RPMI8226 (cell line): ENCODE measurements around the gene AXIN1.
"Not testable (repeated sequence)": the region's sequence is repeated elsewhere in the genome, so short reads cannot be mapped to it uniquely, and the experiment has no call there.

Experiments
- DNase-seq: peaks from one replicate; pipeline ENCODE4 v3.0.0-alpha.2; 2015

AXIN1 gene

GRCh38 chr16:381012-381788, 28.7 kb upstream of the AXIN1 start:
- DNase-seq = peak; percentile 52

- DNase-seq = no peak
Observed at GRCh38 chr16:380762-381011, 28.2 kb upstream of the AXIN1 start.

- no peak for DNase-seq
Observed at GRCh38 chr16:379961-380761, 27.6 kb upstream of the AXIN1 start.

GRCh38 chr16:379183-379960, 26.8 kb upstream of the AXIN1 start:
- DNase-seq = no peak

- no peak for DNase-seq
Observed at GRCh38 chr16:378821-379182, 26.3 kb upstream of the AXIN1 start.

- not testable (repeated sequence) for DNase-seq
Observed at GRCh38 chr16:378113-378820, 25.7 kb upstream of the AXIN1 start.

- no peak for DNase-seq
Observed at GRCh38 chr16:377419-377951, 25.0 kb upstream of the AXIN1 start.

GRCh38 chr16:376817-377418, 24.4 kb upstream of the AXIN1 start:
- DNase-seq = no peak

- no peak for DNase-seq
Observed at GRCh38 chr16:375927-376816, 23.6 kb upstream of the AXIN1 start.

- no peak for DNase-seq
Observed at GRCh38 chr16:375212-375611, 22.7 kb upstream of the AXIN1 start.

- DNase-seq = no peak
Observed at GRCh38 chr16:374616-374926, 22.0 kb upstream of the AXIN1 start.

- DNase-seq = no peak
Observed at GRCh38 chr16:373848-374615, 21.5 kb upstream of the AXIN1 start.

GRCh38 chr16:373020-373598, 20.6 kb upstream of the AXIN1 start:
- DNase-seq = no peak

- no peak for DNase-seq
Observed at GRCh38 chr16:372302-372983, 19.9 kb upstream of the AXIN1 start.

GRCh38 chr16:371515-372301, 19.2 kb upstream of the AXIN1 start:
- no peak for DNase-seq

- no peak for DNase-seq
Observed at GRCh38 chr16:370979-371514, 18.5 kb upstream of the AXIN1 start.

GRCh38 chr16:370443-370842, 17.9 kb upstream of the AXIN1 start, which contains the start of gene MRPL28:
TSS of gene MRPL28 (minus strand) at chr16:370538. CDS start at chr16:370218, 320 bp downstream.
- peak; percentile 98 for DNase-seq

GRCh38 chr16:369866-370436, 17.4 kb upstream of the AXIN1 start:
- DNase-seq = no peak
